OCI-LY1 (cell line): Measurements from ENCODE around the gene EPN2.
"Not testable (repeated sequence)": the region's sequence is repeated elsewhere in the genome, so short reads cannot be mapped to it uniquely, and the experiment has no call there.

Experiments used
- H2AFZ ChIP-seq: fragments of 200-600 bp; sonication (generic), shearing (Covaris generic); 2 replicates; pipeline ENCODE4 v1.6.0; 2014; ENCODE audit warnings: antibody characterized with exemption, mild to moderate bottlenecking, low read length
- H3F3A ChIP-seq: fragments of 200-600 bp; sonication (generic), shearing (Covaris generic); 2 replicates; pipeline ENCODE4 v1.6.0; 2014; ENCODE audit warnings: mild to moderate bottlenecking, antibody characterized with exemption, low read length, moderate library complexity; ENCODE audit not compliant: insufficient read depth
- H3K27ac ChIP-seq: fragments of 200-600 bp; sonication (generic); 2 replicates; pipeline ENCODE4 v1.5.1; 2014; ENCODE audit warnings: low read length, mixed run types, mild to moderate bottlenecking, low read depth; ENCODE audit not compliant: poor library complexity, severe bottlenecking
- H3K27me3 ChIP-seq: fragments of 200-600 bp; sonication (generic); 2 replicates; pipeline ENCODE4 v1.6.0; 2014; ENCODE audit warnings: antibody characterized with exemption, mild to moderate bottlenecking, low read length, moderate library complexity; ENCODE audit not compliant: insufficient read depth
- H3K36me3 ChIP-seq: fragments of 200-600 bp; sonication (generic); 2 replicates; pipeline ENCODE4 v1.6.1; 2014; ENCODE audit warnings: mild to moderate bottlenecking, antibody characterized with exemption, low read length, moderate library complexity, mixed read lengths; ENCODE audit not compliant: insufficient read depth
- H3K4me1 ChIP-seq: fragments of 200-600 bp; sonication (generic); 2 replicates; pipeline ENCODE4 v1.5.1; 2014; ENCODE audit warnings: mild to moderate bottlenecking, low read length, moderate library complexity; ENCODE audit not compliant: insufficient read depth, severe bottlenecking
- H3K4me2 ChIP-seq: fragments of 200-600 bp; sonication (generic), shearing (Covaris generic); 2 replicates; pipeline ENCODE4 v1.6.1; 2014; ENCODE audit warnings: low read length
- H3K4me3 ChIP-seq: fragments of 200-600 bp; sonication (generic); 2 replicates; pipeline ENCODE4 v1.5.1; 2014; ENCODE audit warnings: low read length, low read depth, mild to moderate bottlenecking, mixed read lengths; ENCODE audit not compliant: poor library complexity, severe bottlenecking
- H3K79me2 ChIP-seq: fragments of 200-600 bp; shearing (Covaris generic); 2 replicates; pipeline ENCODE4 v1.6.1; 2016; ENCODE audit warnings: mixed run types, low read length, mixed read lengths; ENCODE audit not compliant: insufficient read depth
- H3K9ac ChIP-seq: fragments of 200-600 bp; sonication (generic), shearing (Covaris generic); 2 replicates; pipeline ENCODE4 v1.6.1; 2014; ENCODE audit warnings: mild to moderate bottlenecking, low read length, mixed read lengths
- H3K9me2 ChIP-seq: fragments of 200-600 bp; sonication (generic), shearing (Covaris generic); 2 replicates; pipeline ENCODE4 v1.6.1; 2014; ENCODE audit warnings: low read depth, mild to moderate bottlenecking, low read length, mixed read lengths
- H3K9me3 ChIP-seq: fragments of 200-600 bp; shearing (Covaris generic); 2 replicates; pipeline ENCODE4 v1.6.1; 2014; ENCODE audit warnings: low read length, mixed read lengths
- H4K20me1 ChIP-seq: fragments of 200-600 bp; sonication (generic), shearing (Covaris generic); 2 replicates; pipeline ENCODE4 v1.6.0; 2016; ENCODE audit warnings: mild to moderate bottlenecking, low read length; ENCODE audit not compliant: insufficient read depth
- CTCF ChIP-seq: fragments of 200-600 bp; sonication (generic), shearing (Covaris generic); IDR thresholded peaks from 2 replicates; pipeline ENCODE4 v1.5.1; 2017; ENCODE audit warnings: mild to moderate bottlenecking, antibody characterized with exemption, low read length, moderate library complexity, mixed read lengths
- EZH2 ChIP-seq: fragments of 200-600 bp; sonication (generic), shearing (Covaris generic); IDR thresholded peaks from 2 replicates; pipeline ENCODE4 v1.8.0; 2017; ENCODE audit warnings: borderline replicate concordance, mixed run types, mild to moderate bottlenecking, antibody characterized with exemption, low read length, moderate library complexity, mixed read lengths

EPN2 gene

GRCh38 chr17:19236351-19237138, 621 bp upstream of the EPN2 start:
- H2AFZ ChIP-seq, H3K27ac ChIP-seq, H3K36me3 ChIP-seq, H3K4me2 ChIP-seq, H3F3A ChIP-seq, H3K9ac ChIP-seq, H3K4me1 ChIP-seq, H3K9me3 ChIP-seq, H3K4me3 ChIP-seq, H3K79me2 ChIP-seq, H3K9me2 ChIP-seq, H4K20me1 ChIP-seq, H3K27me3 ChIP-seq: not testable (repeated sequence)

DNA sequence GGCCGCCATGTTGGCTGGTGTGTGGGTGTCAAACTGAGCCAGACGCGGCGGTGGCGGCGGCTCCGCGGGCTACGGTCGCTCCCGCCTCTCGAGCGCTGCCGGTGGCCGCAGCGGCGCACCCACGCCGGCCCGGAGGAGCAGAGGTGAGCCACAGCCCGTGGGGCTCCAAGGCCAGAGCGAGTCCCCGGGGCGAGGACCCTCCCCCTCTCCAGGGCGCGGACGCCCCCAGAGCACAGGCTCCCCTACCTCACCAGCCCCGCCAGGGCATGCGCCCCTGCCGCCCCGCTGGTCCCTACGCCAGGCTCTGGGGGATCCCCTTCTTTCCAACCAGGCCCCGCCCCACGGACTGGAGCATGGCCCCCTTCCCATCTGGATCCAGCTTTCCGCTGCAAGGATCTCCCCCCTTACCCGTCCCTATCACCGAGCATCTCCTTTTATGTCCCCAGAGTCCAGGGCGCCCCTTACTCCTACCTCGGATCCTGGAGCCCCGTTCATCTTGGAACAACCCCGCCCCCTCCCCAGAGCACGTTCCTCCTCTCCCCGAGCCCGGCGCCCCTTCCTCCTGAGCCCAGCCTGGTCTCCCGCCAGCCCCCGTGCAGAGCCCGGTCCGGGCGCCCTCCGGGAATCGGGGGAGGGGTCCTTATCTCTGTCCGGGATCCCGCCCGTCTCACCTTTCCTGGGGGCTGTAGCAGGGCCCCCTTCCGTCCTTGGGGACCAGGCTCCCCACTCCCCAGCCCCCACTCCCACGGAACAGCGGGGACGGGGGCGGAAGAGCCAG, 412 bp downstream of the EPN2 start:
- Histone ChIP-seq H3K4me2 (peak overlapping the region; percentile 98), H3K4me1 (peaks cover 7% of the 10 kb centered on the region), H3K9me3 (no peaks in the 10 kb centered on the region), H3K79me2 (no peaks in the 10 kb centered on the region), H4K20me1 (no peaks in the 10 kb centered on the region), H3F3A (peaks cover 7% of the 10 kb centered on the region; the same call in 1 of the 2 replicates), H3K9me2 (no peaks in the 10 kb centered on the region), H3K9ac (peak overlapping the region; percentile 77), H3K27ac (no peak overlapping the region), H3K36me3 (no peaks in the 10 kb centered on the region; the same call in 1 of the 2 replicates), H3K4me3 (peak overlapping the region; percentile 97), H3K27me3 (no peaks in the 10 kb centered on the region; the same call in 1 of the 2 replicates), H2AFZ (no peak overlapping the region; the same call in 1 of the 2 replicates)
- TF ChIP-seq CTCF, result no peak
- TF ChIP-seq EZH2, result no peak

GRCh38 chr17:19238167-19238505, 970 bp downstream of the EPN2 start:
- no peaks in the 10 kb centered on the region for H3K79me2 ChIP-seq
- H3K4me2 ChIP-seq, result peak overlapping the region; percentile 98
- peak overlapping the region; percentile 97 for H3K4me3 ChIP-seq
- H3K27me3 ChIP-seq, result no peaks in the 10 kb centered on the region; the same call in 1 of the 2 replicates
- H3K9me2 ChIP-seq, result no peaks in the 10 kb centered on the region
- H3K36me3 ChIP-seq, result no peaks in the 10 kb centered on the region; the same call in 1 of the 2 replicates
- H3K9ac ChIP-seq, result peak overlapping the region; percentile 77; the same call in 1 of the 2 replicates
- peaks cover 7% of the 10 kb centered on the region for H3K4me1 ChIP-seq
- H3F3A ChIP-seq, result peaks cover 7% of the 10 kb centered on the region; the same call in 1 of the 2 replicates
- TF ChIP-seq CTCF (no peak), EZH2 (no peak)
- H2AFZ ChIP-seq, result no peak overlapping the region
- H3K9me3 ChIP-seq, result no peaks in the 10 kb centered on the region
- H4K20me1 ChIP-seq, result no peaks in the 10 kb centered on the region
- H3K27ac ChIP-seq, result no peak overlapping the region
